ENCODE results near the gene IPO4. TPM values are rescaled to one million over a fixed set of nuclear protein-coding genes. Genes with fewer than 3 reads are reported as not detected.

IPO4 gene
- total and polyA plus RNA-seq, 2 of the 13 experiments (the other 11 are each of a cell fraction or from before 2014, with no cell fraction given), result 39.0 to 179 TPM

DNA sequence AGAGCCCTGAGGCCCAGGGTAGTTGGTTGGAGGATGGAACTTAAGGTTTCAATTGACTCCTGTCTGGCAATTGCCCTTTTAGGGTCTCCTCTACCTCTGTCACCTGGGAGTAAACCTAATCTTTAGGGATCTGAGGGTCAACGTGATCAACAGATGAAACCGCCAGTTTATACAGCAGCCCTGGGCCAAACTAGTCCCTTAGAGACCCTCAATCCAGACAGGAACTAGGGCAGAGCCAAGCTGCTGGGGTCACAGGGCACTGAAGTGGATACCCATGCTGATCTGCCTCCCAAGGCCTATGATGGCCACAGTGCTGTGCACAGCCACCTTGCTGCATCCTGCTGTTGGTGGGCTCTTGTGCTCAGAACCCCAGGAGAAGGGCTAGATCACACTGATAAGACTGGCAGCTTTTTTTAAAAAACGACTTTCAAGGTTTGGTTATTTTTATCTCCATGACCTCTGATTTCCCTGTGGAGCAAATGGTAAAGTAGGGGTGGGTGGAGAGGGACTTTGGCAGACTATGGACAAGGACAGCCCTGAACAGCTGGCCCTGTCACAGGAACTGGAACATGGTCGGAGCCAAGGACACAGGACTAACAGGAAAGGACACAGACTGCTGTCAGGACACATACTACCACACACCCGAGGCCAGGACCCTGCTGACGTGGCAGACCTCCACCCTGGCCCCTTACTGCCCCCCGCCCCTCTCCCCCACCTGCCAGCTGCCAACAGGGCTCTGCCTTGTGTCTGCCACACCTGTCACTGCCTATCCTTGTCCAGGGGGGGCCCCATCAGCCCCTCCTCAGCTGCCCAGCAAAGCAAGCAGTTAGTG is 57.7 kb downstream of the IPO4 start (continued):
- TF ChIP-seq, protein P1, sequence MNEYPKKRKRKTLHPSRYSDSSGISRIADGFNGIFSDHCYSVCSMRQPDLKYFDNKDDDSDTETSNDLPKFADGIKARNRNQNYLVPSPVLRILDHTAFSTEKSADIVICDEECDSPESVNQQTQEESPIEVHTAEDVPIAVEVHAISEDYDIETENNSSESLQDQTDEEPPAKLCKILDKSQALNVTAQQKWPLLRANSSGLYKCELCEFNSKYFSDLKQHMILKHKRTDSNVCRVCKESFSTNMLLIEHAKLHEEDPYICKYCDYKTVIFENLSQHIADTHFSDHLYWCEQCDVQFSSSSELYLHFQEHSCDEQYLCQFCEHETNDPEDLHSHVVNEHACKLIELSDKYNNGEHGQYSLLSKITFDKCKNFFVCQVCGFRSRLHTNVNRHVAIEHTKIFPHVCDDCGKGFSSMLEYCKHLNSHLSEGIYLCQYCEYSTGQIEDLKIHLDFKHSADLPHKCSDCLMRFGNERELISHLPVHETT (CRISPR knock-in tag; conservative IDR thresholded peaks at IDR 0.05), result no peak; the same call in 1 of the 2 replicates
- TF ChIP-seq, protein P2, sequence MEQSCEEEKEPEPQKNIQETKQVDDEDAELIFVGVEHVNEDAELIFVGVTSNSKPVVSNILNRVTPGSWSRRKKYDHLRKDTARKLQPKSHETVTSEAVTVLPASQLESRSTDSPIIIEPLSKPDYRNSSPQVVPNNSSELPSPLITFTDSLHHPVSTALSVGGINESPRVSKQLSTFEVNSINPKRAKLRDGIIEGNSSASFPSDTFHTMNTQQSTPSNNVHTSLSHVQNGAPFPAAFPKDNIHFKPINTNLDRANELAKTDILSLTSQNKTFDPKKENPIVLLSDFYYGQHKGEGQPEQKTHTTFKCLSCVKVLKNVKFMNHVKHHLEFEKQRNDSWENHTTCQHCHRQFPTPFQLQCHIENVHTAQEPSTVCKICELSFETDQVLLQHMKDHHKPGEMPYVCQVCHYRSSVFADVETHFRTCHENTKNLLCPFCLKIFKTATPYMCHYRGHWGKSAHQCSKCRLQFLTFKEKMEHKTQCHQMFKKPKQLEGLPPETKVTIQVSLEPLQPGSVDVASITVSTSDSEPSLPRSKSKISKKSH (CRISPR knock-in tag; IDR thresholded peaks at IDR 0.05; ENCODE audit: borderline replicate concordance), result peak; percentile 69; the same call in 1 of the 2 replicates
- TF ChIP-seq ARNT2 (CRISPR knock-in tag; IDR thresholded peaks at IDR 0.05; ENCODE audit: low read depth) (peak; percentile 31; the same call in 1 of the 2 replicates), ARNT (IDR thresholded peaks at IDR 0.05) (no peak), ESRRA (CRISPR knock-in tag; IDR thresholded peaks at IDR 0.05; ENCODE audit: low read depth) (peak; percentile 99), ZSCAN25 (CRISPR knock-in tag; IDR thresholded peaks at IDR 0.05) (peak; percentile 100), ZNF674 (CRISPR knock-in tag; IDR thresholded peaks at IDR 0.05; ENCODE audit: low read depth) (no peak), MEIS1 (CRISPR knock-in tag; IDR thresholded peaks at IDR 0.05; ENCODE audit: borderline replicate concordance) (peak; percentile 75; the same call in 1 of the 2 replicates), SMAD1 (CRISPR knock-in tag; IDR thresholded peaks at IDR 0.05; ENCODE audit: borderline replicate concordance, low read depth) (peak; percentile 32; the same call in 1 of the 2 replicates), ZNF644 (CRISPR knock-in tag; IDR thresholded peaks at IDR 0.05; ENCODE audit: low read depth) (peak; percentile 59), SAP130 (CRISPR knock-in tag; IDR thresholded peaks at IDR 0.05; ENCODE audit: low read depth) (peak; percentile 95)
- TF ChIP-seq, protein P3, sequence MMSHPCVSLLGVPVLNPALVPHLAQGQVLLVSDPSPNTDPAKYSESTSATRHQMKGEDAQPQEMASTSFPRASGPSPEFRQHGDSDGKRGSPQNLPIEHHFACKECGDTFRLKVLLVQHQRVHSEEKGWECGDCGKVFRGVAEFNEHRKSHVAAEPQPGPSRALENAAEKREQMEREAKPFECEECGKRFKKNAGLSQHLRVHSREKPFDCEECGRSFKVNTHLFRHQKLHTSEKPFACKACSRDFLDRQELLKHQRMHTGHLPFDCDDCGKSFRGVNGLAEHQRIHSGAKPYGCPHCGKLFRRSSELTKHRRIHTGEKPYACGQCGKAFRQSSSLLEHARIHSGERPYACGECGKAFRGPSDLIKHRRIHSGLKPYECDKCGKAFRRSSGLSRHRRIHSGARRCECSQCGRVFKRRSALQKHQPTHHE (CRISPR knock-in tag; IDR thresholded peaks at IDR 0.05; ENCODE audit: borderline replicate concordance), result no peak
- TF ChIP-seq, protein P4, sequence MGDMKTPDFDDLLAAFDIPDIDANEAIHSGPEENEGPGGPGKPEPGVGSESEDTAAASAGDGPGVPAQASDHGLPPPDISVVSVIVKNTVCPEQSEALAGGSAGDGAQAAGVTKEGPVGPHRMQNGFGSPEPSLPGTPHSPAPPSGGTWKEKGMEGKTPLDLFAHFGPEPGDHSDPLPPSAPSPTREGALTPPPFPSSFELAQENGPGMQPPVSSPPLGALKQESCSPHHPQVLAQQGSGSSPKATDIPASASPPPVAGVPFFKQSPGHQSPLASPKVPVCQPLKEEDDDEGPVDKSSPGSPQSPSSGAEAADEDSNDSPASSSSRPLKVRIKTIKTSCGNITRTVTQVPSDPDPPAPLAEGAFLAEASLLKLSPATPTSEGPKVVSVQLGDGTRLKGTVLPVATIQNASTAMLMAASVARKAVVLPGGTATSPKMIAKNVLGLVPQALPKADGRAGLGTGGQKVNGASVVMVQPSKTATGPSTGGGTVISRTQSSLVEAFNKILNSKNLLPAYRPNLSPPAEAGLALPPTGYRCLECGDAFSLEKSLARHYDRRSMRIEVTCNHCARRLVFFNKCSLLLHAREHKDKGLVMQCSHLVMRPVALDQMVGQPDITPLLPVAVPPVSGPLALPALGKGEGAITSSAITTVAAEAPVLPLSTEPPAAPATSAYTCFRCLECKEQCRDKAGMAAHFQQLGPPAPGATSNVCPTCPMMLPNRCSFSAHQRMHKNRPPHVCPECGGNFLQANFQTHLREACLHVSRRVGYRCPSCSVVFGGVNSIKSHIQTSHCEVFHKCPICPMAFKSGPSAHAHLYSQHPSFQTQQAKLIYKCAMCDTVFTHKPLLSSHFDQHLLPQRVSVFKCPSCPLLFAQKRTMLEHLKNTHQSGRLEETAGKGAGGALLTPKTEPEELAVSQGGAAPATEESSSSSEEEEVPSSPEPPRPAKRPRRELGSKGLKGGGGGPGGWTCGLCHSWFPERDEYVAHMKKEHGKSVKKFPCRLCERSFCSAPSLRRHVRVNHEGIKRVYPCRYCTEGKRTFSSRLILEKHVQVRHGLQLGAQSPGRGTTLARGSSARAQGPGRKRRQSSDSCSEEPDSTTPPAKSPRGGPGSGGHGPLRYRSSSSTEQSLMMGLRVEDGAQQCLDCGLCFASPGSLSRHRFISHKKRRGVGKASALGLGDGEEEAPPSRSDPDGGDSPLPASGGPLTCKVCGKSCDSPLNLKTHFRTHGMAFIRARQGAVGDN (CRISPR knock-in tag; IDR thresholded peaks at IDR 0.05), result peak; percentile 85
- TF ChIP-seq, protein P5, sequence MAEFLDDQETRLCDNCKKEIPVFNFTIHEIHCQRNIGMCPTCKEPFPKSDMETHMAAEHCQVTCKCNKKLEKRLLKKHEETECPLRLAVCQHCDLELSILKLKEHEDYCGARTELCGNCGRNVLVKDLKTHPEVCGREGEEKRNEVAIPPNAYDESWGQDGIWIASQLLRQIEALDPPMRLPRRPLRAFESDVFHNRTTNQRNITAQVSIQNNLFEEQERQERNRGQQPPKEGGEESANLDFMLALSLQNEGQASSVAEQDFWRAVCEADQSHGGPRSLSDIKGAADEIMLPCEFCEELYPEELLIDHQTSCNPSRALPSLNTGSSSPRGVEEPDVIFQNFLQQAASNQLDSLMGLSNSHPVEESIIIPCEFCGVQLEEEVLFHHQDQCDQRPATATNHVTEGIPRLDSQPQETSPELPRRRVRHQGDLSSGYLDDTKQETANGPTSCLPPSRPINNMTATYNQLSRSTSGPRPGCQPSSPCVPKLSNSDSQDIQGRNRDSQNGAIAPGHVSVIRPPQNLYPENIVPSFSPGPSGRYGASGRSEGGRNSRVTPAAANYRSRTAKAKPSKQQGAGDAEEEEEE (CRISPR knock-in tag; IDR thresholded peaks at IDR 0.05; ENCODE audit: borderline replicate concordance), result peak; percentile 84; the same call in 1 of the 2 replicates

Data from HepG2 (cell line).